A549 (cell line): Measurements from ENCODE around the gene EXOC7. TPM values are rescaled to one million over a fixed set of nuclear protein-coding genes. Genes with fewer than 3 reads are reported as not detected.

Experiments used
- ATAC-seq, 2 experiments: fragments of 200-7000 bp in 1 of 2; fragments of >200 bp in 1 of 2; cut with Nextera tagmentation in 1 of 2; cut with Tn5 transposase in 1 of 2; 3 replicates each; pipeline versions ENCODE4 v1.8.0 to v1.9.1; 2018 to 2020; ENCODE audit warnings: mild to moderate bottlenecking in 1 of 2, moderate library complexity in 1 of 2
- CTCF ChIA-PET: fragments of 300-600 bp; sonication (Branson Sonifier 250); formaldehyde crosslinking; extraction: SDS; loops from one replicate; lab custom pipeline; 2021; ENCODE audit warnings: antibody characterized with exemption, inconsistent platforms; lab: Yijun Ruan, JAX
- POLR2A ChIA-PET: fragments of 350-600 bp; formaldehyde crosslinking; extraction: SDS; loops from one replicate; lab custom pipeline; 2021; ENCODE audit warnings: antibody characterized with exemption, inconsistent platforms; lab: Yijun Ruan, JAX
- DNase-seq, 2 experiments: peaks; one replicate each; pipeline versions ENCODE4 v3.0.0 to v3.0.0-alpha.2; 2011 to 2016; ENCODE audit warnings: low read depth in 1 of 2, low spot score in 1 of 2
- FAIRE-seq: peaks from 2 replicates; lab custom pipeline; 2011; peaks lifted over from hg19 to GRCh38; lab: Jason Lieb, UNC
- H3K27ac ChIP-seq, 2 experiments: fragments of >200 bp; sonication (Bioruptor Twin); formaldehyde crosslinking; 3 replicates each; pipeline ENCODE4 v1.5.1; 2016 to 2017
- H3K4me1 ChIP-seq: fragments of >200 bp; sonication (Bioruptor Twin); formaldehyde crosslinking; 3 replicates; pipeline ENCODE4 v1.6.1; 2016
- H3K4me2 ChIP-seq: fragments of >200 bp; sonication (Bioruptor Twin); formaldehyde crosslinking; 3 replicates; pipeline ENCODE4 v1.6.1; 2016
- H3K4me3 ChIP-seq: fragments of >200 bp; sonication (Bioruptor Twin); formaldehyde crosslinking; 3 replicates; pipeline ENCODE4 v1.5.1; 2016
- H3K9me3 ChIP-seq: fragments of >200 bp; sonication (Bioruptor Twin); formaldehyde crosslinking; 3 replicates; pipeline ENCODE4 v1.6.1; 2016
- BHLHE40 ChIP-seq: IDR thresholded peaks from 2 replicates; pipeline ENCODE4 v1.6.1; 2012; ENCODE audit warnings: low read depth, low read length, inconsistent platforms
- CEBPB ChIP-seq, 2 experiments: fragments of >200 bp in 1 of 2; sonication (Bioruptor Twin) in 1 of 2; formaldehyde crosslinking in 1 of 2; IDR thresholded peaks; 2 replicates each; pipeline ENCODE4 v1.6.1; 2012 to 2016
- CHD2 ChIP-seq: fragments of 150-350 bp; IDR thresholded peaks from 2 replicates; pipeline ENCODE4 v1.6.1; 2014; ENCODE audit warnings: low read length; ENCODE audit not compliant: partially characterized antibody
- FOSB ChIP-seq: fragments of 250-450 bp; sonication (Bioruptor Pico); IDR thresholded peaks from 2 replicates; pipeline ENCODE4 v1.5.0; 2020; ENCODE audit warnings: mild to moderate bottlenecking, moderate library complexity
- FOXS1 ChIP-seq: fragments of 250-450 bp; sonication (Bioruptor Pico); IDR thresholded peaks from 2 replicates; pipeline ENCODE4 v1.5.0; 2020; ENCODE audit warnings: mild to moderate bottlenecking, moderate library complexity
- HDAC2 ChIP-seq: fragments of 200-600 bp; sonication (generic); IDR thresholded peaks from 2 replicates; pipeline ENCODE4 v1.6.1; 2016
- HEYL ChIP-seq: fragments of 250-450 bp; sonication (Bioruptor Pico); IDR thresholded peaks from 2 replicates; pipeline ENCODE4 v1.8.0; 2021; ENCODE audit warnings: mild to moderate bottlenecking, moderate library complexity
- HOXA7 ChIP-seq: fragments of 250-450 bp; sonication (Bioruptor Pico); IDR thresholded peaks from 2 replicates; pipeline ENCODE4 v1.5.0; 2020; ENCODE audit warnings: mild to moderate bottlenecking, moderate library complexity
- KDM5A ChIP-seq: fragments of 200-600 bp; sonication (generic); IDR thresholded peaks from 2 replicates; pipeline ENCODE4 v1.6.1; 2016; ENCODE audit warnings: antibody characterized with exemption, mild to moderate bottlenecking
- MYC ChIP-seq: IDR thresholded peaks from 2 replicates; pipeline ENCODE4 v1.6.1; 2012; ENCODE audit warnings: mild to moderate bottlenecking, inconsistent platforms, low read length, improper control_type of control experiment, borderline replicate concordance
- NFE2L2 ChIP-seq: fragments of 150-350 bp; conservative IDR thresholded peaks from 2 replicates; pipeline ENCODE4 v1.6.1; 2014; ENCODE audit warnings: low read length
- PHF8 ChIP-seq: fragments of 200-600 bp; sonication (generic); IDR thresholded peaks from 2 replicates; pipeline ENCODE4 v1.6.1; 2016; ENCODE audit warnings: low read depth, mild to moderate bottlenecking, antibody characterized with exemption, moderate library complexity, borderline replicate concordance
- POLR2A ChIP-seq: IDR thresholded peaks from 2 replicates; pipeline ENCODE4 v1.6.1; 2012; ENCODE audit warnings: mild to moderate bottlenecking, low read length
- RAD21 ChIP-seq, 2 experiments: fragments of >200 bp in 1 of 2; sonication (Bioruptor Twin) in 1 of 2; formaldehyde crosslinking in 1 of 2; IDR thresholded peaks in 1 of 2; conservative IDR thresholded peaks in 1 of 2; 2 replicates in 1 of 2; 3 replicates in 1 of 2; pipeline ENCODE4 v1.6.1; 2012 to 2018; ENCODE audit warnings: inconsistent platforms in 1 of 2
- RARB ChIP-seq: fragments of 250-450 bp; sonication (Bioruptor Pico); IDR thresholded peaks from 2 replicates; pipeline ENCODE4 v1.8.0; 2021; ENCODE audit warnings: mild to moderate bottlenecking, moderate library complexity
- RFX5 ChIP-seq: fragments of 450-650 bp; IDR thresholded peaks from 2 replicates; pipeline ENCODE4 v1.7.1; 2014; ENCODE audit warnings: antibody characterized with exemption, mild to moderate bottlenecking, moderate library complexity
- RNF2 ChIP-seq: fragments of 200-600 bp; sonication (generic); IDR thresholded peaks from 2 replicates; pipeline ENCODE4 v1.6.1; 2016; ENCODE audit warnings: low read depth, mild to moderate bottlenecking, antibody characterized with exemption, moderate library complexity, borderline replicate concordance
- SMC3 ChIP-seq: fragments of >200 bp; sonication (Bioruptor Twin); formaldehyde crosslinking; IDR thresholded peaks from 3 replicates; pipeline ENCODE4 v1.6.1; 2018; ENCODE audit warnings: inconsistent platforms
- TFCP2L1 ChIP-seq: fragments of 250-450 bp; sonication (Bioruptor Pico); IDR thresholded peaks from 2 replicates; pipeline ENCODE4 v1.5.0; 2021; ENCODE audit warnings: mild to moderate bottlenecking
- ZNF302 ChIP-seq: fragments of 250-450 bp; sonication (Bioruptor Pico); IDR thresholded peaks from 2 replicates; pipeline ENCODE4 v1.9.0; 2021; ENCODE audit warnings: inconsistent platforms, mild to moderate bottlenecking, moderate library complexity
- ZSCAN20 ChIP-seq: fragments of 250-450 bp; sonication (Bioruptor Pico); IDR thresholded peaks from 2 replicates; pipeline ENCODE4 v1.8.0; 2022; ENCODE audit warnings: mild to moderate bottlenecking, moderate library complexity
- WGBS: methylation state at CpG from one replicate; pipeline ENCODE4 v1.1.6; 2017; ENCODE audit errors: missing lambda C conversion rate; 5-methylcytosine and 5-hydroxymethylcytosine counted together
- polyA plus RNA-seq, 4 experiments: library from polyadenylated mRNA; depleted of rRNA in 3 of 4; stranded (reverse); fragments of >200 nt; fragmentation: RNase III in 1 of 4; extraction: RNeasy Plus Mini Kit Qiagen cat#74134 plus additional on column Dnase treatment in 1 of 4; gene quantifications; 2 replicates in 3 of 4; 3 replicates in 1 of 4; pipeline ENCODE4 v1.2.3, GENCODE V29; 2011 to 2017
- TF ChIP-seq, protein P1 (sequence below): fragments of >200 bp; sonication (Bioruptor Twin); formaldehyde crosslinking; IDR thresholded peaks from 3 replicates; pipeline ENCODE4 v1.6.1; 2016
- TF ChIP-seq, protein P2 (sequence below): IDR thresholded peaks from 2 replicates; pipeline ENCODE4 v1.6.1; 2012; ENCODE audit warnings: low read depth, borderline replicate concordance

EXOC7 gene
- polyA plus RNA-seq, 2 of the 4 experiments (the other 2 are of a cell fraction), result 64.5 to 72.3 TPM

DNA sequence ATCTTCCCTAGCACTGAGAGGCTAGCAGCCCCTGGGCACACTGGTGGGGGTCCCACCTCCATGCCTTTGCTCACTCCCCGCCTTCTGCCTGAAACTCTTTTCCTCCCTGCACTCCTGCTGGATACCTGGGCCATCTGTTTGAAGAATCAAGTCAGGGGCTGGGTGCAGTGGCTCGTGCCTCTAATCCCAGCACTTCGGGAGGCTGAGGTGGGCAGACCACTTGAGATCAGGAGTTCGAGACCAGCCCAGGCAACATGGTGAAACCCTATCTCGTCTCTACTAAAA is 21.7 kb upstream of the EXOC7 start (continued):
- TF ChIP-seq RNF2 (no peak), PHF8 (no peak), SMC3 (no peak), HEYL (no peak), KDM5A (no peak), ZSCAN20 (CRISPR knock-in tag) (no peak), RARB (CRISPR knock-in tag) (no peak), MYC (no peak)

DNA sequence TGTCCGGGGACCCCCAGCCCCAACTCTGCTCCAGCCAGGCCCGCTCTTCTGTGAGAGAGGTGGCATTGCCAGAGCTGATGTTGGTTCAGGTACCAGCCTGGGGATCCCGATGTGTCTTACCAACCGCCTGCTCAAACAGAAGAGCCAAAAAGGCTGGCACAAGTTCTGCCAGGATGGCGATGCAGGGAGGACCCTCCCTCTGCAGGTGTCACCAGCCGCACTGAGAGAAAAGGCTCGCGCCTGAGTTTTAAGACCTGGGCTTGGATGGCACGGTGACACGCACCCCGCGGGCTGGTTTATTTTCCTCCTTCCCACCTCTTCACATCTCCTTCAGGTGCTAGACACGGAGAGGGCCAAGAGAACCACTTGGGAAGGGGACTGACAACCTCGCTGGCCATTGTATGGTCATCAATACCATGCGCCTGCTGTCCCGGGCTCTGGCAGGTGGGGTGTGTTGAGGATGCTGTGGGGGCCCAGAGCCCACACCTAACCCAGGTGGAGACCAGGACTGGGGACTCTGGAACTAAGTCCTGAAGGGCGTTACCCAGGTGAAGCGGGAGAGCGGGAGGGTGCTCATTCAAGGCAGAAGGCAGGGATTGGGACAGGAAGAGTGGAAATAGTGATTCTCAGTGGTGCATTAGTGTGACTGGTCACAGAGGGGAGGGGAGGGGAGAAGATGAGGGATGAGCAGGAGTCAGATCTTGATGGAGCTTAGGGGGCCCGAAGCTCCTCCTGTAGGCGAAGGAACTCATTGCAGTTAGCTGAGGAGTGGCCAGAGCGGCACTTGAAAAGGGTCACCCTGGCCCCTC is 21.2 kb upstream of the EXOC7 start:
- Histone ChIP-seq H3K9me3 (no peaks in the 10 kb centered on the region), H3K4me3 (no peak overlapping the region), H3K4me1 (peaks cover 8% of the 10 kb centered on the region), H3K4me2 (no peak overlapping the region), H3K27ac (no peak overlapping the region)
- ATAC-seq (peak; percentile 59 to 69), FAIRE-seq (no peak), DNase-seq (peak; percentile 66 to 76)
- TF ChIP-seq FOXS1 (CRISPR knock-in tag) (no peak), RFX5 (no peak), ZNF302 (no peak), BHLHE40 (no peak), CHD2 (no peak), CEBPB (IDR thresholded peaks at IDR 0.05) (no peak), FOSB (CRISPR knock-in tag) (no peak), RAD21 (conservative IDR thresholded peaks at IDR 0.05 in 1 of 2, IDR thresholded peaks at IDR 0.05 in 1 of 2) (0 out of 5 replicates have a peak, but pooled peaks of 1 of the 2 experiments have one; percentile 2)
- TF ChIP-seq, protein P1, sequence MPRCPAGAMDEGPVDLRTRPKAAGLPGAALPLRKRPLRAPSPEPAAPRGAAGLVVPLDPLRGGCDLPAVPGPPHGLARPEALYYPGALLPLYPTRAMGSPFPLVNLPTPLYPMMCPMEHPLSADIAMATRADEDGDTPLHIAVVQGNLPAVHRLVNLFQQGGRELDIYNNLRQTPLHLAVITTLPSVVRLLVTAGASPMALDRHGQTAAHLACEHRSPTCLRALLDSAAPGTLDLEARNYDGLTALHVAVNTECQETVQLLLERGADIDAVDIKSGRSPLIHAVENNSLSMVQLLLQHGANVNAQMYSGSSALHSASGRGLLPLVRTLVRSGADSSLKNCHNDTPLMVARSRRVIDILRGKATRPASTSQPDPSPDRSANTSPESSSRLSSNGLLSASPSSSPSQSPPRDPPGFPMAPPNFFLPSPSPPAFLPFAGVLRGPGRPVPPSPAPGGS, result no peak
- WGBS, result 78% methylated on average over 20 of the region's 22 CpGs
- ChIA-PET POLR2A (no interaction called here), CTCF (interaction anchor here (0.6 to 38.7 kb wide), 12 partner anchors 9 to 276 kb away, joined by 3 to 755 read pairs (median 6); partner anchors contain the start of genes FOXJ1 and MRPL38)

DNA sequence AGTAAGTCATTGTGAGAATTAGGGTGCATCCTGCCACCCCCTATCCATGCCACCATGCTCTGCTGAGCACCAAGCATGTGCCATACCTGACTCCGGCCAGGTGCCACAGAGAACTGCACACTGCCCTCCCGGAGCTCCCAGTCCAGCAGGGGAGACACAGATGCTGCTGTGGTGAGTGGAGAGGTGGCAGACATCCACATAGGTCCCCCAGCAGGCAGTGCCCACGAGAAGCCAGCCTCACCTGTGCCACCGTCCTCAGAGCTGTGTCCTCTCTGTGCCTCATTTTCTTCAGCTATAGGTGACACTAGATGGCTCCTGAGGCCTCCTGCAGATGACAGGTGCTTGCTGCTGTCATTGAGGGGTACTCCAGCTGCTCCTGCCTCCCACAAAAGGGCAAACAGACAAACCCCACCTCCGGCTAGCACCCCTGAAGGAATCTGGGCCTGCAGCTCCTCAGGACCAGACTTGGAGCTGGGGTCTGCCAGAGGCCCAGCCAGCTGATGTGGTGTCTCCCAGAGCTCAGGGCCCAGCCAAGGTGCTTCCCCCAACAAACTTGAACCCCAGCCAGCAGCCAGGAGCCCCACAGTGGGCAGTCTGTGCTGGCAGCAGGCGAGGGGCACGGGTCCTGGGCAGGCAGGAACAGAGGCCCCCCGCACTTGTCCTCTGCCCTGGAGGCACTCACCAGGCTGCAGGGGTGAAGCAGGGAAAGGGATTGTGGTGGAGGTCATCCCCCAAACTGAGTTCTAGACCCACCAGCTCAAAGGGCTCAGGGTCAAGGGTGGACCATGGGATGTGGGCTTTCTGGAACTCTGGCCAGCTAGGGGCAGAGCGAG is 20.4 kb upstream of the EXOC7 start:
- H3K9me3 ChIP-seq, result no peaks in the 10 kb centered on the region
- no peak overlapping the region for H3K4me2 ChIP-seq
- ATAC-seq (no peak), FAIRE-seq (no peak), DNase-seq (no peak)
- POLR2A ChIA-PET, result no interaction called here
- peaks cover 8% of the 10 kb centered on the region for H3K4me1 ChIP-seq
- CTCF ChIA-PET, result interaction anchor here (0.8 to 38.7 kb wide), 18 partner anchors 8 to 274 kb away, joined by 3 to 755 read pairs (median 4); partner anchors contain the start of genes FOXJ1 and MRPL38
- no peak overlapping the region for H3K27ac ChIP-seq
- no peak overlapping the region for H3K4me3 ChIP-seq
- 64% methylated on average over 6 of the region's 9 CpGs for WGBS
- no peak for TF ChIP-seq KDM5A
- TF ChIP-seq NFE2L2, result no peak
- TF ChIP-seq RFX5, result no peak
- no peak for TF ChIP-seq HDAC2
- TF ChIP-seq RNF2, result no peak
- no peak for TF ChIP-seq TFCP2L1 (CRISPR knock-in tag)
- TF ChIP-seq, protein P2, sequence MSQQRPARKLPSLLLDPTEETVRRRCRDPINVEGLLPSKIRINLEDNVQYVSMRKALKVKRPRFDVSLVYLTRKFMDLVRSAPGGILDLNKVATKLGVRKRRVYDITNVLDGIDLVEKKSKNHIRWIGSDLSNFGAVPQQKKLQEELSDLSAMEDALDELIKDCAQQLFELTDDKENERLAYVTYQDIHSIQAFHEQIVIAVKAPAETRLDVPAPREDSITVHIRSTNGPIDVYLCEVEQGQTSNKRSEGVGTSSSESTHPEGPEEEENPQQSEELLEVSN, result no peak
- no peak for TF ChIP-seq FOSB (CRISPR knock-in tag)
- no peak for TF ChIP-seq CHD2
- TF ChIP-seq HOXA7 (CRISPR knock-in tag), result no peak
- TF ChIP-seq POLR2A, result no peak
